GM21360 (cell line): ENCODE data around the gene RIPOR3.
"Not testable (repeated sequence)": the region's sequence is repeated elsewhere in the genome, so short reads cannot be mapped to it uniquely, and the experiment has no call there.

Source experiments
- ATAC-seq: cut with Tn5 transposase; IDR thresholded peaks from one replicate; pipeline ENCODE4 v1.9.1; 2021; ENCODE audit warnings: mild to moderate bottlenecking, moderate library complexity; ENCODE audit not compliant: unreplicated experiment

Gene RIPOR3

GRCh38 chr20:50578061-50578777 is 113.1 kb downstream of the RIPOR3 start:
- no peak for ATAC-seq

GRCh38 chr20:50577175-50578018 is 113.9 kb downstream of the RIPOR3 start:
- ATAC-seq, result no peak

- peak; percentile 57 for ATAC-seq
Measured at GRCh38 chr20:50575865-50576720, 115.2 kb downstream of the RIPOR3 start.

GRCh38 chr20:50574586-50574985 is 116.8 kb downstream of the RIPOR3 start:
- no peak for ATAC-seq

GRCh38 chr20:50574108-50574507 is 117.2 kb downstream of the RIPOR3 start:
- ATAC-seq, result no peak

GRCh38 chr20:50572938-50573777 is 118.2 kb downstream of the RIPOR3 start:
- no peak for ATAC-seq

- ATAC-seq, result no peak
Measured at GRCh38 chr20:50571466-50571865, 119.9 kb downstream of the RIPOR3 start.

- ATAC-seq, result peak; percentile 56
Measured at GRCh38 chr20:50569864-50570836, 121.2 kb downstream of the RIPOR3 start.

GRCh38 chr20:50569487-50569863 is 121.9 kb downstream of the RIPOR3 start:
- not testable (repeated sequence) for ATAC-seq

- ATAC-seq, result no peak
Measured at GRCh38 chr20:50568549-50568942, 122.8 kb downstream of the RIPOR3 start.

- ATAC-seq, result no peak
Measured at GRCh38 chr20:50567860-50568548, 123.3 kb downstream of the RIPOR3 start.

GRCh38 chr20:50565871-50566270 is 125.5 kb downstream of the RIPOR3 start:
- no peak for ATAC-seq

- ATAC-seq, result no peak
Measured at GRCh38 chr20:50565383-50565782, 126.0 kb downstream of the RIPOR3 start.

- ATAC-seq, result no peak
Measured at GRCh38 chr20:50563133-50563944, 128.0 kb downstream of the RIPOR3 start.

GRCh38 chr20:50562262-50562701 is 129.1 kb downstream of the RIPOR3 start:
- no peak for ATAC-seq

- no peak for ATAC-seq
Measured at GRCh38 chr20:50561379-50562078, 129.8 kb downstream of the RIPOR3 start.

- no peak for ATAC-seq
Measured at GRCh38 chr20:50560867-50561266, 130.5 kb downstream of the RIPOR3 start.
